KMS-11 (cell line): Measurements from ENCODE around the gene LTA4H.
"Not testable (repeated sequence)": the region's sequence is repeated elsewhere in the genome, so short reads cannot be mapped to it uniquely, and the experiment has no call there.

Experiments
- H2AFZ ChIP-seq: fragments of 200-600 bp; sonication (generic); 2 replicates; pipeline ENCODE4 v1.6.1; 2016; ENCODE audit warnings: antibody characterized with exemption, mixed run types, low read depth
- H3K27ac ChIP-seq: fragments of 200-600 bp; sonication (generic); 2 replicates; pipeline ENCODE4 v1.6.1; 2016; ENCODE audit warnings: mild to moderate bottlenecking, mixed run types
- H3K27me3 ChIP-seq: fragments of 200-600 bp; sonication (generic); 2 replicates; pipeline ENCODE4 v1.6.1; 2017; ENCODE audit warnings: mild to moderate bottlenecking, low read depth, mixed run types, moderate library complexity; ENCODE audit not compliant: insufficient read depth
- H3K36me3 ChIP-seq: fragments of 200-600 bp; sonication (generic); 2 replicates; pipeline ENCODE4 v1.6.1; 2017; ENCODE audit warnings: mild to moderate bottlenecking, mixed run types; ENCODE audit not compliant: insufficient read depth
- H3K4me1 ChIP-seq: fragments of 200-600 bp; sonication (generic); 2 replicates; pipeline ENCODE4 v1.6.1; 2016; ENCODE audit warnings: mild to moderate bottlenecking, low read depth, mixed run types; ENCODE audit not compliant: poor library complexity, severe bottlenecking
- H3K4me2 ChIP-seq: fragments of 200-600 bp; sonication (generic); 2 replicates; pipeline ENCODE4 v1.7.0; 2016; ENCODE audit warnings: mild to moderate bottlenecking, mixed run types
- H3K4me3 ChIP-seq: fragments of 200-600 bp; sonication (generic); IDR thresholded peaks from 2 replicates; pipeline ENCODE4 v1.6.1; 2017; ENCODE audit warnings: low read depth, low read length, mixed read lengths; ENCODE audit not compliant: insufficient read depth
- H3K79me2 ChIP-seq: fragments of 200-600 bp; sonication (generic); 2 replicates; pipeline ENCODE4 v1.6.1; 2016; ENCODE audit warnings: low read depth, mixed run types; ENCODE audit not compliant: insufficient read depth
- H3K9ac ChIP-seq: fragments of 200-600 bp; sonication (generic); 2 replicates; pipeline ENCODE4 v1.6.1; 2016; ENCODE audit warnings: mild to moderate bottlenecking, mixed run types
- H4K20me1 ChIP-seq: fragments of 200-600 bp; sonication (generic); 2 replicates; pipeline ENCODE4 v1.6.1; 2016; ENCODE audit warnings: mild to moderate bottlenecking, mixed run types; ENCODE audit not compliant: insufficient read depth
- CTCF ChIP-seq: fragments of 200-600 bp; sonication (generic); conservative IDR thresholded peaks from 2 replicates; pipeline ENCODE4 v1.6.1; 2017; ENCODE audit warnings: low read depth, mild to moderate bottlenecking, antibody characterized with exemption, low read length, moderate library complexity, mixed read lengths

Gene LTA4H

GRCh38 chr12:96070670-96071279 lies 35.4 kb upstream of the LTA4H start:
- Histone ChIP-seq H3K4me1 (no peaks in the 10 kb centered on the region), H3K27ac (no peak overlapping the region), H3K4me2 (no peak overlapping the region), H3K36me3 (no peaks in the 10 kb centered on the region), H3K79me2 (no peaks in the 10 kb centered on the region), H4K20me1 (no peaks in the 10 kb centered on the region), H3K27me3 (no peaks in the 10 kb centered on the region), H3K4me3 (no peak overlapping the region), H2AFZ (no peak overlapping the region), H3K9ac (no peak overlapping the region)
- TF ChIP-seq CTCF, result no peak

DNA sequence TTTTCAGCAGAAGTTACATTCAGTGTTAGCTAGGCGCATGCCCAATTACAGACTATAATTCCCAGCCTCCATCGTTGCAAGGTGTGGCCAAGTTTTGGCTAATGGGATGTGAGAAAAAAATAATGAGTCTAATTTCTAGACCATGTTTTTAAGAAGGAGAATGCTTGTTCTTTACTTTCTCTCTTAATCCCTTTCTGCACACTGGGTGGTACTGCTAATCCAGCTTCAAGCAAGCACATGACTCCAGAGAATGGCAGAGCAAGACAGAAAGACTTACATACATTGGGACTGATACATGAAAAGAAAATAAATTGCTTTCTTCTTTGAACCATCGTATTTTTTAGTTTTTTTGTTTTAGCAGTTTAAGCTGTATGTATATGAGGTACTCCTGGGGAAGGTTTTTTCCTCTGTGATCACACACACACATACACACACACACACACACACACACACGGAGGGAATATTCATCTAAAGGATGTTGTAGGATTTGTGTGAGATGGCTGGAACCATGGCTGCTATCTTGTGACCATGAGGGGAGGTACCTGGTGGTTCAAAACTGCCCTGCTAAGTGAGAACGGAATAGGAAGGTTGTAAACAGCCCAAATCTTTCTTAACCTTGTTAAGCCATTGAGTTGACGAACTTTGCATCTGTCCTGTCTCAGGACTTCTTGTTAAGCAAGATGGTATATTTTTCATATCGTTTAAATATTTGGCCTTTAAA lies 34.3 kb upstream of the LTA4H start:
- Histone ChIP-seq H3K4me3 (no peak overlapping the region), H3K79me2 (no peaks in the 10 kb centered on the region), H3K27ac (no peak overlapping the region), H3K4me1 (no peaks in the 10 kb centered on the region), H3K9ac (no peak overlapping the region), H3K27me3 (no peaks in the 10 kb centered on the region), H3K36me3 (no peaks in the 10 kb centered on the region), H3K4me2 (no peak overlapping the region), H4K20me1 (no peaks in the 10 kb centered on the region), H2AFZ (no peak overlapping the region)
- no peak for TF ChIP-seq CTCF

GRCh38 chr12:96068636-96069035 lies 33.2 kb upstream of the LTA4H start:
- no peak overlapping the region for H3K4me2 ChIP-seq
- no peaks in the 10 kb centered on the region for H3K4me1 ChIP-seq
- no peak overlapping the region for H2AFZ ChIP-seq

DNA sequence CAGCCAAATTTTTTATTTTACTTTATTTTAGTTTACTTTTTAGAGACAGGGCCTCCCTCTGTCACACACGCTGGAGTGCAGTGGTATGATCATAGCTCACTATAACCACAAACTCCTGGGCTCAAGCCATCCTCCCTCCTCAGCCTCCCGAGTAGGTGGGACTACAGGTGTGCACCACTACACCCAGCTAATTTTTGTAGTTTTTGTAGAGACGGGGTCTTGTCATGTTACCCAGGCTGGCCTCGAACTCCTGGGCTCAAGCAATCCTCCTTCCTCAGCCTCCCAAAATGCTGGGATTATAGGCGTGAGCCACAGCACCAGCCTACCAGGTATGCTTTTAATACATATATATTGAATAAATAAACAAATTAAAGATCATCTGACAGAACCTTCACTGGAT lies 32.7 kb upstream of the LTA4H start:
- no peaks in the 10 kb centered on the region for H3K27me3 ChIP-seq
- H4K20me1 ChIP-seq, result no peaks in the 10 kb centered on the region
- no peaks in the 10 kb centered on the region for H3K4me1 ChIP-seq
- no peaks in the 10 kb centered on the region for H3K36me3 ChIP-seq
- H2AFZ ChIP-seq, result no peak overlapping the region
- no peak overlapping the region for H3K4me3 ChIP-seq
- no peak overlapping the region for H3K27ac ChIP-seq
- H3K4me2 ChIP-seq, result no peak overlapping the region
- no peaks in the 10 kb centered on the region for H3K79me2 ChIP-seq
- no peak for TF ChIP-seq CTCF
- no peak overlapping the region for H3K9ac ChIP-seq

More at GRCh38 chr12:96068636-96069035, 33.2 kb upstream of the LTA4H start:
- Histone ChIP-seq H3K27me3 (no peaks in the 10 kb centered on the region), H3K4me3 (no peak overlapping the region), H3K9ac (no peak overlapping the region), H4K20me1 (no peaks in the 10 kb centered on the region), H3K79me2 (no peaks in the 10 kb centered on the region), H3K27ac (no peak overlapping the region), H3K36me3 (no peaks in the 10 kb centered on the region)
- TF ChIP-seq CTCF, result no peak

DNA sequence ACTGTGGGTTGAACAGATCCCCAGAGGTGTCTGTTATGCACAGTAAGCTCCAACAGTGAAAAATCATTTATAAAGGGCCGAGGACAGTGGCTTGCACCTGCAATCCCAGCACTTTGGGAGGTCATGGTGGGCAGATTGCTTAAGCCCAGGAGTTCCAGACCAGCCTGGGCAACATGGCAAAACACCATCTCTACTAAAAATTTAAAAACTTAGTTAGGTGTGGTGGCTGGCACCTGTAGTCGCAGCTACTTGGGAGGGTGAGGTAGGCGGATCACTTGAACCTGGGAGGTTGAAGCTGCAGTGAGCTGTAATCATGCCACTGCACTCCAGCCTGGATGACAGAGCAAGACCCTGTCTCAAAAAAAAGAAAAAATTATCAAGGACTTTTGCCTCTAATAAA lies 30.4 kb upstream of the LTA4H start:
- not testable (repeated sequence) for H4K20me1 ChIP-seq, H3K79me2 ChIP-seq, H3K27me3 ChIP-seq, H2AFZ ChIP-seq, H3K36me3 ChIP-seq, H3K4me1 ChIP-seq, H3K4me2 ChIP-seq, H3K27ac ChIP-seq, H3K4me3 ChIP-seq, H3K9ac ChIP-seq
